ENCODE data around the gene PHLDA1.
A peak's percentile ranks its signal among the peaks of the same experiment; 100 is the strongest.

Gene PHLDA1

GRCh38 chr12:76037130-76038103, 5.8 kb upstream of the PHLDA1 start:
- peak; percentile 67 to 79 for DNase-seq

GRCh38 chr12:76035045-76035444, 3.5 kb upstream of the PHLDA1 start:
- DNase-seq, result no peak

- no peak for DNase-seq
Measured at GRCh38 chr12:76033081-76034011, 1.8 kb upstream of the PHLDA1 start.

- DNase-seq, result no peak
Measured at GRCh38 chr12:76032043-76032981, 736 bp upstream of the PHLDA1 start.

- DNase-seq, result no peak
Measured at GRCh38 chr12:76031081-76031413, 529 bp downstream of the PHLDA1 start.

GRCh38 chr12:76030341-76031080, 1.1 kb downstream of the PHLDA1 start:
- peak in 1 of 2 experiments; percentile 22 for DNase-seq

GRCh38 chr12:76029982-76030340, 1.6 kb downstream of the PHLDA1 start:
- DNase-seq, result no peak

- DNase-seq, result no peak
Measured at GRCh38 chr12:76028571-76029277, 2.9 kb downstream of the PHLDA1 start.

- no peak for DNase-seq
Measured at GRCh38 chr12:76026643-76027063, 4.9 kb downstream of the PHLDA1 start.

- DNase-seq, result no peak
Measured at GRCh38 chr12:76025601-76026575, 5.7 kb downstream of the PHLDA1 start.

GRCh38 chr12:76024942-76025600, 6.5 kb downstream of the PHLDA1 start:
- DNase-seq, result no peak

- DNase-seq, result no peak
Measured at GRCh38 chr12:76024102-76024781, 7.3 kb downstream of the PHLDA1 start.

- no peak for DNase-seq
Measured at GRCh38 chr12:76023069-76023690, 8.4 kb downstream of the PHLDA1 start.

- no peak for DNase-seq
Measured at GRCh38 chr12:76022506-76022905, 9.1 kb downstream of the PHLDA1 start.

- no peak for DNase-seq
Measured at GRCh38 chr12:76020731-76021672, 10.6 kb downstream of the PHLDA1 start.

- DNase-seq, result no peak
Measured at GRCh38 chr12:76020281-76020680, 11.3 kb downstream of the PHLDA1 start.

- DNase-seq, result no peak
Measured at GRCh38 chr12:76018672-76019071, 12.9 kb downstream of the PHLDA1 start.
